GM21423 (cell line): ENCODE results near the gene PCSK4.

Experiments used
- ATAC-seq: cut with Tn5 transposase; IDR thresholded peaks from one replicate; pipeline ENCODE4 v1.9.1; 2021; ENCODE audit warnings: mild to moderate bottlenecking, moderate library complexity; ENCODE audit not compliant: unreplicated experiment

The PCSK4 gene

GRCh38 chr19:1472231-1473084 lies 17.7 kb downstream of the PCSK4 start:
- ATAC-seq: no peak

- no peak for ATAC-seq
Observed at GRCh38 chr19:1471515-1472160, 18.5 kb downstream of the PCSK4 start.

- no peak for ATAC-seq
Observed at GRCh38 chr19:1471010-1471514, 19.1 kb downstream of the PCSK4 start.

DNA sequence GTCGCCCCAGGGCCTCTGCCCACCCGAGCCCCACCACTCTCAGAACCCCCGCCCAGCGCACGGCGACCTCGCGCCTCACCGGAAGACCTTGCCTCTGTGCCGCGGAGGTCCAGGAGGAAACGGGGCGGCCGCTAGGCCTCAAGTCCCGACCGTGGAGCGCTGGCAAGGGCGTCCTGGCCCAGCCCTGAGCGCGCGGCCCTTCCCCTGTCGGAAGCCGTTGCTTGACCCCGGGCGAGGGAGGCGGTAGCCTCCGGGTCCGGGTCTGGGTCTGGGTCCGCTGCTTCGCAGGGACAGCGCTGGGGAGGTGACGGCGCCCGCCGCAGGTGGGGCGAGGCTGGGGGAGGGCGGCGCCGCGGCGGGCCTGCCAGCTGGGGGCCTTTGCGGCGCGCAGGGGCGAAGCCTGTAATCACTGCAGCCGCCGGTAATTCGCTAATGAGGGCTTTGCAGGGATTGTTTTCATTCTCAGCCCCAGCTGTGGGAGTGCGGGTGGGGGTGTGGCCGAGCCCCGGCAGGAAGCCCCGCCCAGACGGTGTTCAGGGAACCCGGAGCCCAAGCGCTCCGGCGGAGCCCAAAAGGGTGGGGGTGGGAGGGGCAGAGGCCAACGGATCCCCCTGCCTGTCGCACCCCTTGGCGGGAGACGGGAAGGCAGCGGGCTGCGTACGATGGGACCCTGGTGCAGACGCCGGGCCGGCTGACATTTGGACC lies 19.7 kb downstream of the PCSK4 start:
- ATAC-seq: no peak

DNA sequence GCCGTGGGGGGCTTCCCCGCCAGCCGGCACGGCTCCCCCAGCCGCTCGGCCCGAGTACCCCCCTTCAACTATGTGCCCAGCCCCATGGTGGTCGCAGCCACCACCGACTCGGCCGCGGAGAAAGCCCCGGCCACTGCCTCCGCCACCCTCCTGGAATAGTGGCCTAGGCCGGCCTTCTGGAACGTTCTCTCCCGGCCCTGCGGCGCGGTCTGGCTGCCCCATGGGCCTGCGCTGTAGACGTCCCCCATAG lies 20.2 kb downstream of the PCSK4 start:
- ATAC-seq: no peak

DNA sequence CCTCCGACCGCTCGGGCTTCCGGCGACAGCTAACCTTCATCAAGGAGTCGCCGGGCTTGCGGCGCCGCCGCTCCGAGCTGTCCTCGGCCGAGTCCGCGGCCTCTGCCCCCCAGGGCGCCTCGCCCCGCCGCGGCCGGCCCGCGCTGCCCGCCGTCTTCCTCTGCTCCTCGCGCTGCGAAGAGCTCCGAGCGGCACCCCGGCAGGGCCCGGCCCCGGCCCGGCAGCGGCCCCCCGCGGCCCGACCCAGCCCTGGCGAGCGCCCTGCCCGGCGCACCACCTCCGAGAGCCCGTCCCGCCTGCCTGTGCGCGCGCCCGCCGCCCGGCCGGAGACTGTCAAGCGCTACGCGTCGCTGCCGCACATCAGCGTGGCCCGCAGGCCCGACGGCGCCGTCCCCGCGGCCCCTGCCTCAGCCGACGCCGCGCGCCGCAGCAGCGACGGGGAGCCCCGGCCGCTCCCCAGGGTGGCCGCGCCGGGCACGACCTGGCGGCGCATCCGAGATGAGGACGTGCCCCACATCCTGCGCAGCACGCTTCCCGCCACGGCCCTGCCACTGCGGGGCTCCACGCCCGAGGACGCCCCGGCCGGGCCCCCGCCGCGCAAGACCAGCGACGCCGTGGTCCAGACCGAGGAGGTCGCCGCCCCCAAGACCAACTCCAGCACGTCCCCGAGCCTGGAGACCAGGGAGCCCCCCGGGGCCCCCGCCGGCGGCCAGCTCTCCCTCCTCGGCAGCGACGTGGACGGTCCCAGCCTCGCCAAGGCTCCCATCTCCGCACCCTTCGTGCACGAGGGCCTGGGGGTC lies 20.7 kb downstream of the PCSK4 start:
- ATAC-seq: no peak

DNA sequence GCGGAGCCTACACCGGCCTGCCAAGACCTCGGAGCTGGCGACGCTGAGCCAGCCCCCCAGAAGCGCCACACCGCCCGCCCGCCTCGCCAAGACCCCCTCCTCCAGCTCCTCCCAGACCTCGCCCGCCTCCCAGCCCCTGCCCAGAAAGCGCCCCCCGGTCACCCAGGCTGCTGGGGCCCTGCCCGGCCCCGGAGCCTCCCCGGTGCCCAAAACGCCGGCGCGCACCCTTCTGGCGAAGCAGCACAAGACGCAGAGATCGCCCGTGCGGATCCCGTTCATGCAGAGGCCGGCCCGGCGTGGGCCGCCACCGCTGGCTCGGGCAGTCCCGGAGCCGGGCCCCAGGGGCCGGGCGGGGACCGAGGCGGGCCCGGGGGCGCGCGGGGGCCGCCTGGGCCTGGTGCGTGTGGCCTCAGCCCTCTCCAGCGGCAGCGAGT lies 21.3 kb downstream of the PCSK4 start:
- no peak for ATAC-seq

- no peak for ATAC-seq
Observed at GRCh38 chr19:1468274-1468820, 21.8 kb downstream of the PCSK4 start.

DNA sequence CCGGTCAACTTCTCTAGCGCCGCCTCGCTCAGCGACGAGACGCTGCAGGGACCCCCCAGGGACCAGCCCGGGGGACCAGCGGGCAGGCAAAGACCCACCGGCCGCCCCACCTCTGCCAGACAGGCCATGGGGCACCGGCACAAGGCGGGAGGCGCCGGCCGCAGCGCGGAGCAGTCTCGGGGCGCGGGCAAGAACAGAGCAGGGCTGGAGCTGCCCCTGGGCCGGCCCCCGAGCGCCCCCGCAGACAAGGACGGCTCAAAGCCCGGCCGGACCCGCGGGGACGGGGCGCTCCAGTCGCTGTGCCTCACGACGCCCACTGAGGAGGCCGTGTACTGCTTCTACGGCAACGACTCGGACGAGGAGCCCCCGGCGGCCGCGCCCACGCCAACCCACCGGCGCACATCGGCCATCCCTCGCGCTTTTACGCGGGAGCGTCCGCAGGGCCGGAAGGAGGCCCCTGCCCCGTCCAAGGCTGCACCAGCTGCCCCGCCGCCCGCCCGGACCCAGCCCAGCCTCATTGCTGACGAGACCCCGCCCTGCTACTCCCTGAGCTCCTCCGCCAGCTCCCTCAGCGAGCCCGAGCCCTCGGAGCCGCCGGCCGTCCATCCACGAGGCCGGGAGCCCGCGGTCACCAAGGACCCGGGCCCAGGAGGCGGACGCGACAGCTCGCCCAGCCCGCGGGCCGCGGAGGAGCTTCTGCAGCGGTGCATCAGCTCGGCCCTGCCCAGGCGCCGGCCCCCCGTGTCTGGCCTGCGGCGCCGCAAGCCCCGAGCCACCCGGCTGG lies 22.5 kb downstream of the PCSK4 start:
- no peak for ATAC-seq

- ATAC-seq: no peak
Observed at GRCh38 chr19:1467215-1467489, 23.0 kb downstream of the PCSK4 start.

DNA sequence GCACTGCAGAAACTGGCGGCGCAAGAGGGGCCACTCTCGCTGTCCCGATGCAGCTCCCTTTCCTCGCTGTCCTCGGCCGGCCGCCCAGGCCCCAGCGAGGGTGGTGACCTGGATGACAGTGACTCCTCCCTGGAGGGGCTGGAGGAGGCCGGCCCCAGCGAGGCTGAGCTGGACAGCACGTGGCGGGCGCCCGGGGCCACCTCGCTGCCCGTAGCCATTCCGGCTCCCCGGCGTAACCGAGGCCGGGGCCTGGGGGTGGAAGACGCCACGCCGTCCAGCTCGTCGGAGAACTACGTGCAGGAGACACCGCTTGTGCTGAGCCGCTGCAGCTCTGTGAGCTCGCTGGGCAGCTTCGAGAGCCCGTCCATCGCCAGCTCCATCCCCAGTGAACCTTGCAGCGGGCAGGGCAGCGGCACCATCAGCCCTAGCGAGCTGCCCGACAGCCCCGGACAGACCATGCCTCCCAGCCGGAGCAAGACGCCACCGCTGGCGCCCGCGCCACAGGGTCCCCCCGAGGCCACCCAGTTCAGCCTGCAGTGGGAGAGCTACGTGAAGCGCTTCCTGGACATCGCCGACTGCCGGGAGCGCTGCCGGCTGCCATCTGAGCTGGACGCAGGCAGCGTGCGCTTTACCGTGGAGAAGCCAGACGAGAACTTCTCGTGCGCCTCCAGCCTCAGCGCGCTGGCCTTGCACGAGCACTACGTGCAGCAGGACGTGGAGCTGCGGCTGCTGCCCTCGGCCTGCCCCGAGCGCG lies 23.5 kb downstream of the PCSK4 start:
- no peak for ATAC-seq

GRCh38 chr19:1466018-1466460 lies 24.1 kb downstream of the PCSK4 start:
- no peak for ATAC-seq

DNA sequence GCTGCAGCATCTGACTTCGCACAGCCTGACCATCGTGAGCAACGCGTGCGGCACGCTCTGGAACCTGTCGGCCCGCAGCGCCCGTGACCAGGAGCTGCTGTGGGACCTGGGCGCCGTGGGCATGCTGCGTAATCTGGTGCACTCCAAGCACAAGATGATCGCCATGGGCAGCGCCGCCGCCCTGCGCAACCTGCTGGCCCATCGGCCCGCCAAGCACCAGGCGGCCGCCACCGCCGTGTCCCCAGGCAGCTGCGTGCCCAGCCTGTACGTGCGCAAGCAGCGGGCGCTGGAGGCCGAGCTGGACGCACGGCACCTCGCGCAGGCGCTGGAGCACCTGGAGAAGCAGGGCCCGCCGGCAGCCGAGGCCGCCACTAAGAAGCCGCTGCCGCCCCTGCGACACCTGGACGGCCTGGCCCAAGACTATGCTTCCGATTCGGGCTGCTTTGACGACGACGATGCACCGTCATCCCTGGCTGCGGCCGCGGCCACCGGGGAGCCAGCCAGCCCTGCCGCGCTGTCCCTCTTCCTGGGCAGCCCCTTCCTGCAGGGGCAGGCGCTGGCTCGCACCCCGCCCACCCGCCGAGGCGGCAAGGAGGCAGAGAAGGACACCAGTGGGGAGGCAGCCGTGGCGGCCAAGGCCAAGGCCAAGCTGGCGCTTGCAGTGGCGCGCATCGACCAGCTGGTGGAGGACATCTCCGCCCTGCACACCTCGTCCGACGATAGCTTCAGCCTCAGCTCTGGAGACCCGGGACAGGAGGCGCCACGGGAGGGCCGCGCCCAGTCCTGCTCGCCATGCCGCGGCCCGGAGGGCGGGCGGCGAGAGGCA lies 24.7 kb downstream of the PCSK4 start:
- no peak for ATAC-seq

DNA sequence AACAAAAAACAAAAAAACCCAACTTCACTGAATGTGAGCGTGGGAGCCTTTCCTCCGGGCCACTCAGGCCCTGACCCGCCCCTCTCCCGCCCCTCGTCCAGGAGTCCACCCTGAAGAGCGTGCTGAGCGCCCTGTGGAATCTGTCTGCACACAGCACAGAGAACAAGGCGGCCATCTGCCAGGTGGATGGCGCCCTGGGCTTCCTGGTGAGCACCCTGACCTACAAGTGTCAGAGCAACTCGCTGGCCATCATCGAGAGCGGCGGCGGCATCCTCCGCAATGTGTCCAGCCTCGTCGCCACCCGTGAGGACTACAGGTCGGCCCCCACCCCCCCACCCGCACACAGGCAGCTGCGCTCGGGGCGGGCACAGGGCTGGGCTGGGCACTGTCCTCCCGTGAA lies 28.3 kb downstream of the PCSK4 start:
- ATAC-seq: no peak

GRCh38 chr19:1460033-1460995 lies 29.8 kb downstream of the PCSK4 start:
- ATAC-seq: no peak

DNA sequence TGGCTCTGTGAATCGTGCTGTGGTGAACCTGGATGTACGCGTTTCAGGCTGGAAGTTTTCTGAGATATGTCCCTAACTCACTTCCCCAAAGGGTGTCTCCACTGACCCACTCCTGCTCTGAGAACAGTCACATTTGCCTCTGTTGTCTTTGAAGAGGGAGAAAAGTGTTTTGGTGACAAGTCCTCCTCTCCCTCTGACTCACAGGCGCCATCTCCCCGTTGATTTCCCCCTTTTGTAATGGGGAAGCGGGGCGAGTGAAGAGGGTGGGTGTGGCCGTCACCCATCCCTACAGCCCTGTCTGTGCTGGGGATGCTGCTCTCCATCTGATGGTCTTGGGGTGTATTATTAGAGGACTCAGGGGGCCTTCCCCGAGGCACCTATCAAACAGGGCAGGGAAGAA lies 30.7 kb downstream of the PCSK4 start:
- no peak for ATAC-seq

- ATAC-seq: no peak
Observed at GRCh38 chr19:1457892-1458291, 32.3 kb downstream of the PCSK4 start.
